Ishikawa (cell line): ENCODE results near the gene PRTG.
A peak's percentile ranks its signal among the peaks of the same experiment; 100 is the strongest.

Experiments
- CEBPB ChIP-seq: IDR thresholded peaks from 2 replicates; pipeline ENCODE4 v1.6.1; 2012
- CREB1 ChIP-seq: IDR thresholded peaks from 2 replicates; pipeline ENCODE4 v1.6.1; 2012; ENCODE audit warnings: low read depth
- EGR1 ChIP-seq: IDR thresholded peaks from 2 replicates; pipeline ENCODE4 v1.6.1; 2012
- EP300 ChIP-seq: IDR thresholded peaks from 2 replicates; pipeline ENCODE4 v1.6.1; 2012; ENCODE audit warnings: borderline replicate concordance
- FOXM1 ChIP-seq: IDR thresholded peaks from 2 replicates; pipeline ENCODE4 v1.6.1; 2012; ENCODE audit warnings: low read depth, borderline replicate concordance
- MAX ChIP-seq: IDR thresholded peaks from 2 replicates; pipeline ENCODE4 v1.6.1; 2012
- NFIC ChIP-seq: IDR thresholded peaks from 2 replicates; pipeline ENCODE4 v1.6.1; 2012
- RAD21 ChIP-seq: IDR thresholded peaks from 2 replicates; pipeline ENCODE4 v1.6.1; 2012; ENCODE audit warnings: low read depth
- REST ChIP-seq: IDR thresholded peaks from 2 replicates; pipeline ENCODE4 v1.6.1; 2012; ENCODE audit warnings: low read depth, mild to moderate bottlenecking
- TAF1 ChIP-seq: IDR thresholded peaks from 2 replicates; pipeline ENCODE4 v1.6.1; 2012; ENCODE audit warnings: low read depth, mild to moderate bottlenecking
- TCF12 ChIP-seq: IDR thresholded peaks from 2 replicates; pipeline ENCODE4 v1.6.1; 2012; ENCODE audit warnings: low read depth
- TEAD4 ChIP-seq: IDR thresholded peaks from 2 replicates; pipeline ENCODE4 v1.6.1; 2012
- USF1 ChIP-seq: IDR thresholded peaks from 2 replicates; pipeline ENCODE4 v1.6.1; 2012
- YY1 ChIP-seq: IDR thresholded peaks from 2 replicates; pipeline ENCODE4 v1.6.1; 2012; ENCODE audit warnings: low read depth
- ZBTB7A ChIP-seq: IDR thresholded peaks from 2 replicates; pipeline ENCODE4 v1.6.1; 2012; ENCODE audit warnings: low read depth

The PRTG gene

GRCh38 chr15:55707951-55708350 is 35.0 kb downstream of the PRTG start:
- TF ChIP-seq ZBTB7A (no peak), MAX (no peak), CEBPB (no peak), NFIC (no peak), REST (no peak), USF1 (no peak), CREB1 (no peak), TEAD4 (no peak), EGR1 (no peak)

- TF ChIP-seq TEAD4 (0 out of 2 replicates have a peak, but pooled peaks have one; percentile 21), REST (no peak)
Observed at GRCh38 chr15:55707518-55707917, 35.4 kb downstream of the PRTG start.

GRCh38 chr15:55703873-55704301 is 39.1 kb downstream of the PRTG start:
- TF ChIP-seq TAF1, result no peak
- TF ChIP-seq TCF12, result peak; percentile 70
- TF ChIP-seq REST, result no peak
- peak; percentile 83; the same call in 1 of the 2 replicates for TF ChIP-seq EP300
- no peak for TF ChIP-seq USF1
- peak; percentile 75 for TF ChIP-seq NFIC
- TF ChIP-seq RAD21, result no peak
- no peak for TF ChIP-seq CREB1
- no peak for TF ChIP-seq YY1
- peak; percentile 61; the same call in 1 of the 2 replicates for TF ChIP-seq FOXM1
- no peak for TF ChIP-seq EGR1
- no peak for TF ChIP-seq ZBTB7A
- peak; percentile 95 for TF ChIP-seq CEBPB
- no peak for TF ChIP-seq MAX
- peak; percentile 89 for TF ChIP-seq TEAD4

- no peak for TF ChIP-seq TAF1
- TF ChIP-seq NFIC, result no peak
- TF ChIP-seq RAD21, result no peak
- no peak for TF ChIP-seq TEAD4
- TF ChIP-seq EGR1, result no peak
- TF ChIP-seq EP300, result no peak
- no peak for TF ChIP-seq YY1
- no peak for TF ChIP-seq FOXM1
- no peak for TF ChIP-seq REST
- no peak for TF ChIP-seq ZBTB7A
Observed at GRCh38 chr15:55700876-55701275, 42.1 kb downstream of the PRTG start.
